ENCODE data around the gene CSH2. TPM values are rescaled to one million over a fixed set of nuclear protein-coding genes. Genes with fewer than 3 reads are reported as not detected.
"Not testable (repeated sequence)": the region's sequence is repeated elsewhere in the genome, so short reads cannot be mapped to it uniquely, and the experiment has no call there.

The CSH2 gene
- total and polyA plus RNA-seq, 5 experiments from 2014 or later, result not detected

DNA sequence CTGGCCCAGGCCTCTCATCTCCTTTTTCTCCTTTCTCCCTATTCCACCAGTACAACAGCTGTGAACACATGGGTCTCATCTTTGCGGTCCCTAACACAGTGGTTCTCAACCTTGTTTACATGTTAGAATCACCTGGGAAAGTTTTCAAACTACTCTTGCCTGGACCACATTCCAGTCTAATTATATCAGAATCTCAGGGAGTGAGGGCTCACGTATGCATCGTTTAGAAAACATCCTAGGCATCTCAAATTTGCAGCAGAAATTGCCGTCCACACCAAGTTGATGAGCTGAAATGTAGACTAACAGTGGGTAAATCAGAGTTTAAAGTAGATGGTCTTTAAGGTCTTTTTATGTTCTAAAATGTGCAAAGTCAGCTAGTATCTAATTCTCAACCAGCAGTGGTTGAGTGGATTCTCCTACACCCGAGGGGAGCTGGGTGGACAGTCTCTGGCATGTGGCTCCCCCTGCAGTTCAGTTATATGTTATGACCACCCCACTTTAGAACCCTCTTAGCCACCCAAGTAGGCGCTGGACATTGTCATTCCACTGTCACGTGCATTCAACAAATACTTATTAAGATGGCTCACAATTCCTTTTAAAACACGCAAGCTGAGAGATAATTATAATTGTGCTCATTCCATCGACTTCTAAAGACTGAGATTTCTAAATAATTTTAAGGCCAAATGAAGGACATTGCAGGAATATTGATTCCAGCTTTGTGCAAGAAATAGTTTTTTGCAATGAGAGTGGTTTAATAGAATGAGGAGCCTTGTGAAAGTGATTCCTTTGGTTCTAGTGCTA, 3.8 kb downstream of the CSH2 start:
- H3K4me1 Mint-ChIP-seq, H3K4me3 Mint-ChIP-seq, H3K27me3 Mint-ChIP-seq, H3K9me3 Mint-ChIP-seq, H3K27ac Mint-ChIP-seq, H3K36me3 Mint-ChIP-seq, DNase-seq, POLR2A ChIA-PET, ATAC-seq: not testable (repeated sequence)

DNA sequence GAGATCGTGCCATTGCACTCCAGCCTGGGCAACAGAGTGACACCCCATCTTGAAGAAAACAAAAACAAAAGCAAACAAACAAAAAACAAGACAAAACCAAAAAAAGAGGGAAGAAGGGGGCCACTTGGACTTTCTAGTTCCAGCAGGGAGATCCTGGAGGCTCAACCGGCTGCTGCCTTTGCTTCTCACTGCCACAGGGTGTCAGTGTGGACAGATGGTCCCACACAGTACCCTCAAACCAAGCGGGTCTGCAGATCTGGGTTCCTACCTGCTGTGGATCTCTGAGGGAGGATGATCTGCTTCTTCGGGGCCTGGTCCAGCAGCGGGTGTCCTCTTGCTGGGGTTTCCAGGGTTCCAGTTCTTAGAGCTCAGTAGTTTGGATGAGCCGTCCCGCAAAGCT, 6.9 kb downstream of the CSH2 start:
- H3K27ac Mint-ChIP-seq, H3K4me3 Mint-ChIP-seq, DNase-seq, H3K4me1 Mint-ChIP-seq, H3K27me3 Mint-ChIP-seq, H3K9me3 Mint-ChIP-seq, POLR2A ChIA-PET, H3K36me3 Mint-ChIP-seq: not testable (repeated sequence)
- ATAC-seq, result peak in 1 of 2 donors; percentile 39

DNA sequence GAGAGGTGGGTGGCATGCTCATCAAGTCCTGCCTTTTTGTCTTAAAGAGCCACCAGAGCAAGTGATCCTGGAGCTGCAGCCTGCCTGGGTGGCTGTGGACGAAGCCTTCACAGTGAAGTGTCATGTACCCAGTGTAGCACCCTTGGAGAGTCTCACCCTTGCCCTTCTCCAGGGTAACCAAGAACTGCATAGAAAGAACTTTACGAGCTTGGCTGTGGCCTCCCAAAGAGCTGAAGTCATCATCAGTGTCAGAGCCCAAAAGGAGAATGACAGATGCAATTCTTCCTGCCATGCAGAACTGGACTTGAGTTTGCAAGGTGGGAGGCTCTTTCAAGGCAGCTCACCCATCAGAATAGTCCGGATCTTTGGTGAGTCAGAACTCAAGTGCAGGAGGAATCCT, 14.2 kb downstream of the CSH2 start:
- Mint-ChIP-seq H3K9me3 (no peaks in the 10 kb centered on the region), H3K4me3 (no peak overlapping the region), H3K4me1 (no peaks in the 10 kb centered on the region), H3K27ac (no peak overlapping the region), H3K27me3 (peaks cover 0 to 6% (median 0%) of the 10 kb centered on the region in 5 donors), H3K36me3 (no peaks in the 10 kb centered on the region)
- no peak for DNase-seq
- POLR2A ChIA-PET, result no interaction called here
- ATAC-seq, result no peak

DNA sequence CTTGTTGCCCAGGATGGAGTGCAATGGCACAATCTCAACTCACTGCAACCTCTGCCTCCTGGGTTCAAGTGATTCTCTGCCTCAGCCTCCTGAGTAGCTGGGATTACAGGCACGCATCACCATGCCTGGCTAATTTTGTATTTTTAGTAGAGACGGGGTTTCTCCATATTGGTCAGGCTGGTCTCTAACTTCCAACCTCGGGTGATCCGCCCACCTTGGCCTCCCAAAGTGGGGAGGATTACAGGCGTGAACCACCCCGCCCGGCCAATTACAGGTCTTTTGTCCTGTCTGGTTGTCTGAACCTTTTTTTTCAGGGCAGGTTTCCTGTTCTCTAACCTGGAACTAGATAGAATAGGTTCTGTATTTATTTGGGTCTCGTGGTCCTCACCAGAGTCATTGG, 17.1 kb downstream of the CSH2 start:
- not testable (repeated sequence) for ATAC-seq, H3K4me3 Mint-ChIP-seq, H3K4me1 Mint-ChIP-seq, H3K27ac Mint-ChIP-seq, H3K9me3 Mint-ChIP-seq, H3K27me3 Mint-ChIP-seq, DNase-seq, H3K36me3 Mint-ChIP-seq
- POLR2A ChIA-PET, result interaction anchor here (0.7 kb wide), 1 partner anchor 23 kb away, joined by 5 read pairs; no protein-coding TSS in a partner anchor

DNA sequence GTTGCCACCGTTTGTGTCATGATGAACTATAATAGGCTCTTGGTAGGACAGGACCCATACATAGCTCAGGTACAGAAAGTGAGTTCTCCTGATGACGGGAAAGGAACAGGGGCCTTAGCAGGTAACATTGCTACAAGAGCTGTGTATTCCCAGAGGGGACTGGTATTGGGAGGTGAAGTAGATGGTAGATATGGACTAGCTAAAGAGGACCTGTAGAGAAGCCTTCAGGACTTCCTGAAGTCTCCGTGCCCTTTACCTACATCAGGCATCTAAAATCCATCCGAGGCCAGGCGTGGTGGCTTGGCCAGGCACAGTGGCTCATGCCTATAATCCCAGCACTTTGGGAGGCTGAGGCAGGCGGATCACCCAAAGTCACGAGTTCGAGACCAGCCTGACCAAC, 18.3 kb downstream of the CSH2 start:
- H3K4me3 Mint-ChIP-seq, result no peak overlapping the region
- DNase-seq, result no peak
- no peak overlapping the region for H3K27ac Mint-ChIP-seq
- H3K4me1 Mint-ChIP-seq, result no peaks in the 10 kb centered on the region
- POLR2A ChIA-PET, result no interaction called here
- ATAC-seq, result no peak
- H3K27me3 Mint-ChIP-seq, result peaks cover 0 to 2% (median 0%) of the 10 kb centered on the region in 5 donors
- H3K9me3 Mint-ChIP-seq, result no peaks in the 10 kb centered on the region
- H3K36me3 Mint-ChIP-seq, result no peaks in the 10 kb centered on the region

DNA sequence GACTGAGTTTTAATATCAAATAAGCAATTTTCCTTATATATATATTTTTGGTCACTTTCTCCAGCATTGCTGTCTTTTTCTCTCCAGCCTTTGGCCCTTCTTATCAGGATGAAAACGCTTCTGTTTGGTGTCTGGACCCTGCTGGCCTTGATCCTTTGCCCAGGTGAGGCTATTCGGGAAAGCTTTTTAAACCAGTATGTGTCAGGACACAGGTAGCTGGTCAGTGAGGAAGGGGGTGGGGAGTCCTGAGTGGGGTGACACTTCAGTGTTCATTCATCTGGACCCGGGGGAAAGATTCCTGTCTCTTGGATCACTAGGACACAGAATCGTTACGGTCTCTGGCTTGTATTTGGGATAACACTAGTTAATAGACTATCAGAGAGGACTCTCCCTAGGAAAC, 18.8 kb downstream of the CSH2 start:
- no peak overlapping the region for H3K27ac Mint-ChIP-seq
- DNase-seq (no peak), ATAC-seq (no peak)
- H3K4me1 Mint-ChIP-seq, result peaks cover 0 to 3% (median 0%) of the 10 kb centered on the region in 4 donors
- no peak overlapping the region for H3K4me3 Mint-ChIP-seq
- no peaks in the 10 kb centered on the region for H3K36me3 Mint-ChIP-seq
- H3K9me3 Mint-ChIP-seq, result no peaks in the 10 kb centered on the region
- POLR2A ChIA-PET, result interaction anchor here (1.8 kb wide), 1 partner anchor 11 kb away, joined by 6 read pairs; no protein-coding TSS in a partner anchor
- H3K27me3 Mint-ChIP-seq, result peaks cover 0 to 2% (median 0%) of the 10 kb centered on the region in 5 donors

DNA sequence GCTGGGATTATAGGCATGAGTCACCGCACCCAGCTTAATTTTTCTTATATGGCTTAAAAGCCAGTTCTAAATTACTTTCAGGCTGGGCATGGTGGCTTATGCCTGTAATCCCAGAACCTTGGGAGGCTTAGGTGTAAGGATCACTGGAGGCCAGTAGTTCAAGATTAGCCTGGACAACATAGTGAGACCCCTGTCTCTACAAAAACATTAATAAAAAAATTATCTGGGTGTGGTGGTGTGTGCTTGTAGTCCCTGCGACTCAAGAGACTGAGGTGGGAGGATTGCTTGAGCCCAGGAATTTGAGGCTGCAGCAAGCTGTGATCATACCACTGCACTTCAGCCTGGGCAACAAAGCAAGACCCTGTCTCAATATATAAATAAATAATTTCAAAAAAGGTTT, 20.2 kb downstream of the CSH2 start:
- H3K4me1 Mint-ChIP-seq, result peaks cover 5 to 14% (median 8%) of the 10 kb centered on the region in 4 donors
- no peak overlapping the region for H3K27ac Mint-ChIP-seq
- H3K36me3 Mint-ChIP-seq, result no peaks in the 10 kb centered on the region
- no peaks in the 10 kb centered on the region for H3K27me3 Mint-ChIP-seq
- DNase-seq (no peak), ATAC-seq (no peak)
- peaks cover 0 to 1% (median 0%) of the 10 kb centered on the region in 9 donors for H3K9me3 Mint-ChIP-seq
- POLR2A ChIA-PET, result interaction anchor here (1.8 kb wide), 1 partner anchor 9 kb away, joined by 6 read pairs; no protein-coding TSS in a partner anchor
- H3K4me3 Mint-ChIP-seq, result no peak overlapping the region

DNA sequence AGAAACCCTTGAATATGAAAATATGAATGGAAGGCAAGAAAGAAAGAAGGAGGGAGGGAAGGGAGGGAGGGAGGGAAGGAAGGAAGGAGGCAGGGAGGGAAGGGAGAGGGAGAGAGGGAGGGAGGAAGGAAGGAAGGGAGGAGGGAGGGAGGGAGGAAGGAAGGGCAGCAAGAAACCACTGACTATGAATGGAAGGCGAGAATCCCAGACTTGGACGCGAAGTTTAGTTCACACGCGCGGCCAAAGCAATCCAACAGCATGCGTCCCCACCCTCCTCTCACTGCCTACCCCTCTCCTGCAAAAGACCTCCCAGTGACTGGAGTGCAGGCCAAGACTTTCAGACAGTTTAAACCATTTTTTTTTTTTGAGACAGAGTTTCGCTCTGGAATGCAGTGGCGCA, 23.1 kb downstream of the CSH2 start:
- Mint-ChIP-seq H3K36me3 (no peaks in the 10 kb centered on the region), H3K9me3 (peaks cover 0 to 3% (median 0%) of the 10 kb centered on the region in 9 donors), H3K4me1 (peaks cover 12 to 23% (median 15%) of the 10 kb centered on the region in 4 donors), H3K4me3 (no peak overlapping the region), H3K27ac (peak overlapping the region in 2 of 10 donors; percentile 48 to 53), H3K27me3 (no peaks in the 10 kb centered on the region)
- ATAC-seq (no peak), DNase-seq (no peak)
- POLR2A ChIA-PET, result interaction anchor here (0.7 kb wide), 1 partner anchor 249 kb away, joined by 8 read pairs; no protein-coding TSS in a partner anchor

DNA sequence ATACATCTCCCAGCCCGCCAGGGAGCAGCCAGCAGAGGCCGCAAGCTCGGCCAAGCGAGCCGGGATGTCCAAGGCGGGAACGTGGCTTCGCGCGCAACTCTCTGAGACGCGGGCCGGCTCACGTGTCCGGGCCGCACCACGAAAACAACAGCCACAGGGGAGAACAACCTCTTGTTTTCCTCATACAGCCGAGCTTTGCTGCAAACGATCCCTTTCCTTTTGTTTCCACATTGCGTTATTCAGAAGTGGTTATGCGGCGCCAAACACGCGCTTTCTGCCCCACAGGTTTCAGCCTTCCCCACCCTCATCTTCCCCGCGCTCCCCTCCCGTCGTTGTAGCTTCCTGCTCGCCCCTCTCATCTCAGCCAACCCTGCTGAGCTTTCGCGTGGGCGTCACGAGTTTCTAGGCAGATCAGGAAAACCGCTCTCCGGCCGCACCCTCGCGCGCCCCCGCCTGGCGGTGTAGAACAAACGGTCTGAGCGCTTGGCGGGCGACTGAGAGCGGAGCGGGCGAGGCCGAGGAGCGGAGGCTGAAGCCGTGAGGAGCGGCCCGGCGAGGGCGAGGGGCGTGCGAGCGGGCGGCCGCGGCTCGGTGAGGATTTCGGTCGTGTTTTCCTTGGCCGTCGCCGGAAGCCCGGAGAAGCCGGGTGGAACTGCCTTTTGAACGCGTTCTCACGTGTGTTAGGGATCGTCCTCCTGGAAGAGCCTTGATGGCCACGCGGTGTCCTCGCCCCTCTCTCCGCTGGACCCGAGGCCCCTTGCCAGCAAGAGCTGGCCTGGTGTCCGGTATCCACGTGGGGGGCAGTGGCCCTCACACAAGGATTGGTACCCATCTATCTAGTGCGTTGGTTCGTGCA, 24.4 kb downstream of the CSH2 start:
- POLR2A ChIA-PET, result interaction anchor here (0.9 to 15.6 kb wide), 9 partner anchors 11 to 297 kb away, joined by 3 to 205 read pairs (median 6); partner anchors contain the start of genes CCDC47, DDX42, FTSJ3 and LIMD2

DNA sequence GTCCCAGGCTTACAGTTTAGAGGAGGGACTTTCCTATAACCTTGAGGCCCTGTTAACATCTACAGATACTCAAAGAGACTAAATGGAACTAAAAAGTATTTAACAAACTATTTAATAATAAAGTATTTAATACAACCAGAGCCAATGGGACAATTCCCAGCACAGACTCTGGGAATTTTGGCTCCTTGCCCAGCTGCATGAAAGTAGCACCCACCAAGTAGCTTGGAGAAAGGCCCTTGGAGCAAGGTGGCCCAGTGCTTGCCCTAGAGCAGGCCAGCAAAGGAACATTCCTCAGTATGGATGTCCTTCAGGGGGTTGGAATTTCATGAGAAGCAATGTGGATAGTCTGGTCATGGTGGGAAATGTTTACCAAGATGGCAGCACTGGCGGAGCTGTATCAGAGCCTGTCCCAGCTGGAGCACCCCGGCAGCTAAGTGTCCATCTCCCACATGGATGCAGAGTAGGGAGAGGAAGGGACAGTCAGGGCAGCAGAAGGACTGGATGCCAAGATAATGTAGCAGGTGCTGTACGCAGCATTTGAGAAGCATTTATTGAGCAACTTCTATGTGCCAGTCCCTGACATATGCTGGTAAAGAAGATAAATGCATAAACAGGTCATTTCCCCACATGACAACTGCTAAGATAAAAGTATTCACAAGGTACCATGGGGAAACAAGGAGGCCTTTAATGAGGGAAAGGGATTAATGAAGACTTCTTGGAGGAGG, 25.8 kb downstream of the CSH2 start:
- no peaks in the 10 kb centered on the region for H3K27me3 Mint-ChIP-seq
- POLR2A ChIA-PET, result interaction anchor here (0.5 to 15.6 kb wide), 6 partner anchors 9 to 1732 kb away, joined by 3 to 205 read pairs (median 8); partner anchors contain the start of genes FTSJ3, LIMD2 and PSMC5
- ATAC-seq, result no peak
- no peak for DNase-seq
- H3K9me3 Mint-ChIP-seq, result peaks cover 0 to 3% (median 0%) of the 10 kb centered on the region in 9 donors
- H3K36me3 Mint-ChIP-seq, result no peaks in the 10 kb centered on the region
- peak overlapping the region in 9 of 10 donors; percentile 51 to 96 (median 71) for H3K4me3 Mint-ChIP-seq
- peaks cover 19 to 34% (median 26%) of the 10 kb centered on the region in 4 donors for H3K4me1 Mint-ChIP-seq
- peak overlapping the region in 8 of 10 donors; percentile 22 to 88 (median 68) for H3K27ac Mint-ChIP-seq

More for the DNA sequence above, 24.4 kb downstream of the CSH2 start:
- Mint-ChIP-seq H3K9me3 (peaks cover 0 to 3% (median 0%) of the 10 kb centered on the region in 9 donors), H3K27me3 (no peaks in the 10 kb centered on the region), H3K4me3 (peak overlapping the region; percentile 71 to 96 (median 86)), H3K36me3 (no peaks in the 10 kb centered on the region), H3K27ac (peak overlapping the region; percentile 88 to 98 (median 94)), H3K4me1 (peaks cover 15 to 26% (median 19%) of the 10 kb centered on the region in 4 donors)
- ATAC-seq (peak; percentile 95 to 96), DNase-seq (peak; percentile 91 to 96 (median 94))

DNA sequence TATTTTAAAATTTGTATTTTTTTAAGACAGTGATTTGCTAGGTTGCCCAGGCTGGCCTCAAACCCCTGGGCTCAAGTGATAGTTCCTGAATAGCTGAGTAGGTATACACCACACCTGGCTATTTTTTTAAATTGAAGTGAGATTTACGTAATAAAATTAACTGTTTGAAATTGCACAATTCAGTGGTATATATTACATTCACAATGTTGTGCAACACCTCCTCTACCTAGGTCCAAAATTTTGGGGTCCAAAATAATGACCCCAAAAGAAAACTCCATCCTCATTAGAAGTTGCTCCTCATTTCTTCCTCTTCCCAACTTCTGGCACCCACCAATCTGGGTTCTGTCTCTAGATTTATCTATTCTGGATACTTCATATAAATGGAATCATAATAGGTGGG, 28.0 kb downstream of the CSH2 start:
- Mint-ChIP-seq H3K36me3 (no peaks in the 10 kb centered on the region), H3K4me3 (peak overlapping the region in 1 of 10 donors; percentile 26), H3K27ac (peak overlapping the region in 1 of 10 donors; percentile 53), H3K9me3 (peaks cover 0 to 3% (median 0%) of the 10 kb centered on the region in 9 donors), H3K27me3 (no peaks in the 10 kb centered on the region), H3K4me1 (peaks cover 27 to 44% (median 41%) of the 10 kb centered on the region in 4 donors)
- POLR2A ChIA-PET, result interaction anchor here (1.1 to 15.6 kb wide), 3 partner anchors 15 to 147 kb away, joined by 4 to 205 read pairs (median 177); partner anchors contain the start of genes DDX42, FTSJ3, LIMD2 and PSMC5
- ATAC-seq (no peak), DNase-seq (no peak)

All from naive thymus-derived CD8-positive, alpha-beta T cell (primary cell).